Germinal center (tissue), 1 donor: ENCODE measurements around the gene CRB2.
"Not testable (repeated sequence)": the region's sequence is repeated elsewhere in the genome, so short reads cannot be mapped to it uniquely, and the experiment has no call there.

Experiments
- DNase-seq: peaks from one replicate; pipeline ENCODE4 v3.0.0; 2012; ENCODE audit warnings: mixed read lengths, low spot score

CRB2 gene

GRCh38 chr9:123329329-123329955 lies 26.6 kb upstream of the CRB2 start:
- DNase-seq = no peak

- DNase-seq = no peak
Measured at GRCh38 chr9:123331346-123332060, 24.5 kb upstream of the CRB2 start.

- not testable (repeated sequence) for DNase-seq
Measured at GRCh38 chr9:123333058-123333669, 22.8 kb upstream of the CRB2 start.

- no peak for DNase-seq
Measured at GRCh38 chr9:123334639-123335038, 21.4 kb upstream of the CRB2 start.

GRCh38 chr9:123335193-123335985 lies 20.6 kb upstream of the CRB2 start:
- no peak for DNase-seq

GRCh38 chr9:123335986-123336329 lies 20.0 kb upstream of the CRB2 start:
- DNase-seq = no peak

DNA sequence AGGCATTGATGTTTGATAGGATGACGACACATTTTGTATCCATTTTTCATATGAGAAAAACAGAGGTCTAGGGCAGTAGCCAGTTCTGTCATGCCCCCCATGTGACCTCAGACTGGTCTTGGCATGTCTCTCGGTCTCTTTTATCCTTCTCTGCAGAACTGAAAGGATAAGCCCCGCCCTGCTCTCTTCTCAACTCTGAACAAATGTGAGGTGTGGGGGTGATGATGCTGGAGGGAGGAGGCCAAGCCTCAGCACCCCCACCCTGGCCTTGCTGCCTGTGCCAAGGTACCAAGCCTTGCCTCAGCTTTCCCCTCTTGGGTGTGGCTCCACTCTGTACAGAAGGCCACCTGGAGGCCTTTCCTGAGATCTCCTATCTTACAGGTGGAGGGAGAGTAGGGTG lies 19.5 kb upstream of the CRB2 start:
- no peak for DNase-seq

DNA sequence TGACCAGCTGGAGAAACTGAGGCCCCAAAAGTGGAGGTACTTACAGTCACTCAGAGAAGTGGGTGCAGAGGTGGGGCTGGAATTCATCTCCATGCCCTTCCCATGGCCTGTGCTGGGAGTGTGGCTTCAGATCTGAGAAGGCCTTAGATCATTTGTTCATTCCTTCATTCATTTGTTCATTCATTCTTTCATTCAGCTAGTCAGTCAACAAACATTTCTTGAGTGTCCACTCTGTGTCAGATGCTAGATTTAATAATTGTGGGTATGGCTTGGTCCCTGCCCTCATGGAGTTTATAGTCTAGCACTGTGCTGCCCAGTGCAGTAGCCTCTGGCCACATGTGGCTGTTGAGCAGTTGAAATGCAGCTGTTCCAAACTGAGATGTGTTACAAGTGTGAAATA lies 19.0 kb upstream of the CRB2 start:
- DNase-seq = no peak

DNA sequence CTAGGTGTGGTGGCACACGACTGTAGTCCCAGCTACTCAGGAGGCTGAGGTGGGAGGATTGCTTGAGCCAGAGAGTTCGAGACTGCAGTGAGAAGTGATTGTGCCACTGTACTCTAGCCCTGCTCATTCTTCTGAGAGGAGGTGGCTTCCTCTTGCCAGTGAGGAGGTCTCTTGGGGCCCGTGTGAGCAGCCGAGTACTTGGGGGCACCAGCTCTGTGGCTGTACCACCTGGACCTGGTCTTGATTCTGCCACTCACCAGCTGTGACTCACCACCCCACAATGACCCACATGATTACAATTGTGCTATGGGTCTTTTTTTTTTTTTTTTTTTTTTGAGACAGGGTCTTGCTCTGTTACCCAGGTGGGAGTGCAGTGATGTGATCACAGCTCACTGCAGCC lies 18.0 kb upstream of the CRB2 start:
- DNase-seq = no peak

GRCh38 chr9:123338710-123339665 lies 17.0 kb upstream of the CRB2 start:
- DNase-seq = peak; percentile 47

- peak; percentile 51 for DNase-seq
Measured at GRCh38 chr9:123339666-123340510, 16.1 kb upstream of the CRB2 start.

DNA sequence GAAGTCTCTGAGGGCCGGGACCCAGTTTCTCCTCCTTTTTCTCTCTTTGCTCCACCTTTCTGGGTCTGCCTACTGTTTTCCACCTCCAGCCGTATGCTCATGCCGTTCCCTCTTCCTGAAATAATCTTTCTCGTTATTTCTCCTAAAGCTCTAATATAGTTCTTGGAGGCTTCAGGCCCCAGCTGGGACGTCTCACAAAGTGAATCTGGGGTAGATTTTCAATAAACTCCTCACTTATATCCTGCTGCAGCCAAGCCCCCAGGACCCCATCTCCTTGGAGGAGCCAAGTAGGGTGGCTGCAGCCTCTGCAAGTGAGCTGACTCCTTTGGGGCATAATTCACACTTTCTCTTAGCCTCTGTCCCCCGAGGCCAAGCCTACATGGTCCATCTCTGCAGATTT lies 14.2 kb upstream of the CRB2 start:
- DNase-seq = no peak

GRCh38 chr9:123342247-123342646 lies 13.8 kb upstream of the CRB2 start:
- DNase-seq = no peak

DNA sequence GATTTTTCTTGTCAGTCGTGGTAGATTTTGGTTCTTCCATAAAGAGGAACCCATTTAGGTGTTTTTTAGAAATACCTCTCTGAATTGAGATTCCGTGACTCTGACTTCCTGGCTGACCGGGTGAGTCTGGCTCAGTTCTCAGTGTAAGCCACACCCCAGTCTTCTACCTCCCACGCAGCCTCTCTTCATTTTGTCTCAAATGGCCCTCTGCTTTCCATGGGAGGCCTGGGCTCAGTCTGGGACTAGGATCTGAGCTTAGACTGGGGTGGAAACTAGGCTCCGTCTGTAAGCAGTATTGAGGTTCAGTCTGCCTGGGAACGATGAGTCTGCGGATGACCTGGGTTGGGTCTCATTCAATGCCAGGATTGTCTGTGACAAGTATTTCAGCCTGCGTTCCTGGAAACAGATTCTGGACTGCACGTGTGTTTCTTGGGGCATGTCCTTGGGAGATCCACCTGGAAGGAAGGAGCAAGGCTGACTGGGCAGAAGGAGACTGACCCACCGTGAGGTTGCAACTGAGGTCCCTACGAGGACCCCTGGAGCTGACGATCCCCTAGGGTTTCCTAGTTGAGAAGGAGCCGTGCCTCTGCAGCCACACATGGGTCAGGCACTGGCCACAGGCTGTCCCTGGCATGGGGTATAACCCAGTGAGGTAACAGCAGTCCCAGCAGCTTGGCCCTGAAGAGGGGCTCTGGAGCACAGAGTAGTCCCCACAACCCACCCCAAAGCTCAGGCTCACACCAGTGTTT lies 12.4 kb upstream of the CRB2 start:
- peak; percentile 58 for DNase-seq

- DNase-seq = no peak
Measured at GRCh38 chr9:123344192-123344949, 11.6 kb upstream of the CRB2 start.

DNA sequence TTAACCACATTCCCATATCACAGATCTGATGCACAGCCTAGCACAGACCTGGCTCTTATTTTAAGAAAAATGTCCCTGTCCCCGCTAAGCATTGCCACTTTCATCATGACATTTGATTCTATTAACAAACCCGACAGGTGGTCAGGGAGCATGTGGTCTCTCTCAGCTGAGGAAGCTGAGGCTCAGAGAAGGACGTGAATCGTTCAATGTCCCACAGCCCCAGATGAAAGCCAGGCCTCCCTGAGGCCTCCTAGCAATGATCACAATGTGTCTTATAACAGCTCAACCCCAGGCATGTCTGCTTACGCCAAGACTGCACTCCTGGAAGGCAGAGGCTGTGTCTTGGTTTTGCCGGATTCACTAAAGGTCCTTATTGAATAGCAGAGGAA lies 10.4 kb upstream of the CRB2 start:
- no peak for DNase-seq

DNA sequence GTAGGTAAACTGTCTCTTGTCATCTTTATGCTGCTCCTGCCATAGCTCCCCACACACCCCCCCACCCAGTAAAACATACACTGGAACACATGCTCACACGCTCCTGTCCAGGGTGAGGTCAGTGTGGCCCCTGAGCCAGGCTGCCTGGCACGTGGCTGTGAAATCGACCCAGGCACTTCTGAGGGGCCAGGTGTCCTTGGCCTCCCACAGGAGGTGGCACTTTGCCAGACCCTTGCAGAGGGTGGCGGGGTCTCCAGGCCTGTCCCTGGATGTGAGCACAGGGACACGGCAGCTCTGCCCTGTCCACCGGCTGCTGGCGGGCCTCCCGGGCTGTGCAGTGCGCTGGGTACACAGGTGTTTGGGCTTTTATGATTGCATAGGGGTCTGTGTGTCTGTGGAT lies 10.0 kb upstream of the CRB2 start:
- DNase-seq = no peak

- no peak for DNase-seq
Measured at GRCh38 chr9:123346826-123347225, 9.2 kb upstream of the CRB2 start.
